Tibial artery (tissue), 4 donors: ENCODE measurements around the gene LIPM.

ENCODE experiments used
- DNase-seq, 2 donors: peaks; one replicate each; pipeline ENCODE4 v3.0.0-alpha.2; 2019
- H3K27ac ChIP-seq, 2 donors: fragments of 200-600 bp; sonication (generic) in 1 of 2; 1 replicate in 1 of 2; 2 replicates in 1 of 2; pipeline ENCODE4 v1.5.1; 2018 to 2019; ENCODE audit warnings: mild to moderate bottlenecking in 1 of 2
- H3K27me3 ChIP-seq, 2 donors: fragments of 200-600 bp; sonication (generic) in 1 of 2; one replicate each; pipeline versions ENCODE4 v1.5.1 to v1.6.0; 2016 to 2019
- H3K36me3 ChIP-seq, 3 donors: fragments of 200-600 bp; sonication (generic) in 2 of 3; one replicate each; pipeline ENCODE4 v1.5.1; 2016 to 2019; ENCODE audit warnings: mild to moderate bottlenecking in 2 of 3
- H3K4me1 ChIP-seq, 4 donors: fragments of 200-600 bp; sonication (generic) in 2 of 4; 1 replicate in 3 of 4; 2 replicates in 1 of 4; pipeline ENCODE4 v1.5.1; 2016 to 2019
- H3K4me3 ChIP-seq, 2 donors: fragments of 200-600 bp; sonication (generic) in 1 of 2; 1 replicate in 1 of 2; 2 replicates in 1 of 2; pipeline ENCODE4 v1.5.1; 2018 to 2019; ENCODE audit warnings: mild to moderate bottlenecking in 2 of 2
- H3K9me3 ChIP-seq, 3 donors: fragments of 200-600 bp; sonication (generic) in 1 of 3; one replicate each; pipeline ENCODE4 v1.5.1; 2016 to 2019
- intact Hi-C: fragments of 100-400 bp; cut with DNase I; formaldehyde crosslinking; loops from one replicate; pipeline ENCODE4 v1.15.0; 2023; ENCODE audit warnings: low total_unique reads
- TF ChIP-seq, protein P1 (sequence below), 2 experiments: fragments of 200-600 bp in 1 of 2; fragments of 450-650 bp in 1 of 2; IDR thresholded peaks; one replicate each; pipeline ENCODE4 v1.5.1; 2017 to 2019; ENCODE audit warnings: antibody characterized with exemption in 2 of 2, mild to moderate bottlenecking in 1 of 2, moderate library complexity in 1 of 2

Gene LIPM

GRCh38 chr10:88804083-88804812 lies 1.7 kb downstream of the LIPM start:
- TF ChIP-seq, protein P1, sequence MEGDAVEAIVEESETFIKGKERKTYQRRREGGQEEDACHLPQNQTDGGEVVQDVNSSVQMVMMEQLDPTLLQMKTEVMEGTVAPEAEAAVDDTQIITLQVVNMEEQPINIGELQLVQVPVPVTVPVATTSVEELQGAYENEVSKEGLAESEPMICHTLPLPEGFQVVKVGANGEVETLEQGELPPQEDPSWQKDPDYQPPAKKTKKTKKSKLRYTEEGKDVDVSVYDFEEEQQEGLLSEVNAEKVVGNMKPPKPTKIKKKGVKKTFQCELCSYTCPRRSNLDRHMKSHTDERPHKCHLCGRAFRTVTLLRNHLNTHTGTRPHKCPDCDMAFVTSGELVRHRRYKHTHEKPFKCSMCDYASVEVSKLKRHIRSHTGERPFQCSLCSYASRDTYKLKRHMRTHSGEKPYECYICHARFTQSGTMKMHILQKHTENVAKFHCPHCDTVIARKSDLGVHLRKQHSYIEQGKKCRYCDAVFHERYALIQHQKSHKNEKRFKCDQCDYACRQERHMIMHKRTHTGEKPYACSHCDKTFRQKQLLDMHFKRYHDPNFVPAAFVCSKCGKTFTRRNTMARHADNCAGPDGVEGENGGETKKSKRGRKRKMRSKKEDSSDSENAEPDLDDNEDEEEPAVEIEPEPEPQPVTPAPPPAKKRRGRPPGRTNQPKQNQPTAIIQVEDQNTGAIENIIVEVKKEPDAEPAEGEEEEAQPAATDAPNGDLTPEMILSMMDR (IDR thresholded peaks at IDR 0.05), result no peak
- H3K9me3 ChIP-seq, result no peaks in the 10 kb centered on the region
- DNase-seq, result no peak
- no peak overlapping the region for H3K4me3 ChIP-seq
- H3K4me1 ChIP-seq, result no peaks in the 10 kb centered on the region
- no peaks in the 10 kb centered on the region for H3K36me3 ChIP-seq
- no peak overlapping the region for H3K27ac ChIP-seq
- intact Hi-C loops, result no loop called here
- H3K27me3 ChIP-seq, result no peaks in the 10 kb centered on the region

GRCh38 chr10:88805361-88805760 lies 2.8 kb downstream of the LIPM start:
- no peak overlapping the region for H3K4me3 ChIP-seq
- DNase-seq, result no peak
- no peak overlapping the region for H3K27ac ChIP-seq
- TF ChIP-seq, protein P1 (IDR thresholded peaks at IDR 0.05), result no peak
- no peaks in the 10 kb centered on the region for H3K4me1 ChIP-seq
- no peaks in the 10 kb centered on the region for H3K27me3 ChIP-seq
- no peaks in the 10 kb centered on the region for H3K9me3 ChIP-seq
- no peaks in the 10 kb centered on the region for H3K36me3 ChIP-seq
- intact Hi-C loops, result no loop called here

GRCh38 chr10:88805924-88806323 lies 3.4 kb downstream of the LIPM start:
- intact Hi-C loops, result no loop called here
- Histone ChIP-seq H3K27me3 (peaks cover 0 to 4% of the 10 kb centered on the region in 2 donors), H3K4me3 (no peak overlapping the region), H3K9me3 (no peaks in the 10 kb centered on the region), H3K4me1 (no peaks in the 10 kb centered on the region), H3K36me3 (no peaks in the 10 kb centered on the region), H3K27ac (no peak overlapping the region)
- TF ChIP-seq, protein P1 (IDR thresholded peaks at IDR 0.05), result no peak
- DNase-seq, result no peak

- peaks cover 0 to 8% of the 10 kb centered on the region in 2 donors for H3K27me3 ChIP-seq
- TF ChIP-seq, protein P1 (IDR thresholded peaks at IDR 0.05), result no peak
- intact Hi-C loops, result no loop called here
- DNase-seq, result no peak
- H3K4me3 ChIP-seq, result no peak overlapping the region
- no peaks in the 10 kb centered on the region for H3K4me1 ChIP-seq
- no peak overlapping the region for H3K27ac ChIP-seq
- no peaks in the 10 kb centered on the region for H3K9me3 ChIP-seq
- no peaks in the 10 kb centered on the region for H3K36me3 ChIP-seq
Observed at GRCh38 chr10:88809621-88810020, 7.1 kb downstream of the LIPM start.

GRCh38 chr10:88810196-88810961 lies 7.8 kb downstream of the LIPM start:
- Histone ChIP-seq H3K4me1 (no peaks in the 10 kb centered on the region), H3K9me3 (no peaks in the 10 kb centered on the region), H3K4me3 (no peak overlapping the region), H3K36me3 (no peaks in the 10 kb centered on the region), H3K27me3 (peaks cover 0 to 8% of the 10 kb centered on the region in 2 donors), H3K27ac (no peak overlapping the region)
- DNase-seq, result no peak
- TF ChIP-seq, protein P1 (IDR thresholded peaks at IDR 0.05), result peak; percentile 28 to 39
- intact Hi-C loops, result no loop called here
